Measurements from ENCODE around the gene RAP1GAP2. TPM values are rescaled to one million over a fixed set of nuclear protein-coding genes. Genes with fewer than 3 reads are reported as not detected.
"Not testable (repeated sequence)": the region's sequence is repeated elsewhere in the genome, so short reads cannot be mapped to it uniquely, and the experiment has no call there.

RAP1GAP2 gene
- total and polyA plus RNA-seq, 5 donors = 29.7 to 62.1 (median 43.7) TPM

DNA sequence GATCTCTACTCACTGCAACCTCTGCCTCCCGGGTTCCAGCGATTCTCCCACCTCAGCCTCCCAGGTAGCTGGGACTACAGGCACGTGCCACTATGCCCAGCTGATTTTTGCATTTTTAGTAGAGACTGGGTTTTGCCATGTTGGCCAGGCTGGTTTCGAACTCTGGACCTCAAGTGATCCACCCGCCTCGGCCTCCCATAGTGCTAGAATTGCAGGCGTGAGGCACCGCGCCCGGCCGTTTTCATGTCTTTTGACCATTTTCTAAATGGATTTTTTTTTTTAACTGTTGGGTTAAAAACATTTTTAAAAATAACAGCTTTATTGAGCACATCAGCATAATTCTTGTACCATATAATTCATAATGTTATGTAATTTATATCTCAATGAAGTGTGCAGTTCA, 193.2 kb downstream of the RAP1GAP2 start:
- H3K4me3 ChIP-seq (ENCODE audit: low read length); H3K27ac ChIP-seq (ENCODE audit: low read length); H3K27me3 ChIP-seq (ENCODE audit: control insufficient read depth, insufficient read depth); DNase-seq; intact Hi-C loops (cut with DNase I); H3K4me1 ChIP-seq (ENCODE audit: control insufficient read depth, insufficient read depth, low read length); ATAC-seq; H3K9me3 ChIP-seq (ENCODE audit: control insufficient read depth, low read length): not testable (repeated sequence)
- WGBS = 98% methylated on average over 11 of the region's 11 CpGs

- 97% methylated on average over 3 of the region's 3 CpGs for whole genome bisulfite sequencing
- no peak for DNase-seq
Measured at GRCh38 chr17:2989855-2990254, 193.6 kb downstream of the RAP1GAP2 start.

GRCh38 chr17:2990396-2990795, 194.2 kb downstream of the RAP1GAP2 start:
- Histone ChIP-seq H3K4me1 (ENCODE audit: control insufficient read depth, insufficient read depth, low read length) (no peaks in the 10 kb centered on the region), H3K9me3 (ENCODE audit: control insufficient read depth, low read length) (no peaks in the 10 kb centered on the region), H3K27ac (ENCODE audit: low read length) (no peak overlapping the region), H3K27me3 (ENCODE audit: control insufficient read depth, insufficient read depth) (no peaks in the 10 kb centered on the region), H3K4me3 (ENCODE audit: low read length) (no peak overlapping the region)
- no peak for ATAC-seq
- no peak for DNase-seq
- 86% methylated on average over 9 of the region's 9 CpGs for WGBS
- intact Hi-C loops (cut with DNase I) = no loop called here

More at GRCh38 chr17:2989855-2990254, 193.6 kb downstream of the RAP1GAP2 start:
- no peaks in the 10 kb centered on the region for H3K27me3 ChIP-seq (ENCODE audit: control insufficient read depth, insufficient read depth)
- no peak for ATAC-seq
- intact Hi-C loops (cut with DNase I) = no loop called here
- no peak overlapping the region for H3K4me3 ChIP-seq (ENCODE audit: low read length)
- no peak overlapping the region for H3K27ac ChIP-seq (ENCODE audit: low read length)
- no peaks in the 10 kb centered on the region for H3K9me3 ChIP-seq (ENCODE audit: control insufficient read depth, low read length)
- no peaks in the 10 kb centered on the region for H3K4me1 ChIP-seq (ENCODE audit: control insufficient read depth, insufficient read depth, low read length)

DNA sequence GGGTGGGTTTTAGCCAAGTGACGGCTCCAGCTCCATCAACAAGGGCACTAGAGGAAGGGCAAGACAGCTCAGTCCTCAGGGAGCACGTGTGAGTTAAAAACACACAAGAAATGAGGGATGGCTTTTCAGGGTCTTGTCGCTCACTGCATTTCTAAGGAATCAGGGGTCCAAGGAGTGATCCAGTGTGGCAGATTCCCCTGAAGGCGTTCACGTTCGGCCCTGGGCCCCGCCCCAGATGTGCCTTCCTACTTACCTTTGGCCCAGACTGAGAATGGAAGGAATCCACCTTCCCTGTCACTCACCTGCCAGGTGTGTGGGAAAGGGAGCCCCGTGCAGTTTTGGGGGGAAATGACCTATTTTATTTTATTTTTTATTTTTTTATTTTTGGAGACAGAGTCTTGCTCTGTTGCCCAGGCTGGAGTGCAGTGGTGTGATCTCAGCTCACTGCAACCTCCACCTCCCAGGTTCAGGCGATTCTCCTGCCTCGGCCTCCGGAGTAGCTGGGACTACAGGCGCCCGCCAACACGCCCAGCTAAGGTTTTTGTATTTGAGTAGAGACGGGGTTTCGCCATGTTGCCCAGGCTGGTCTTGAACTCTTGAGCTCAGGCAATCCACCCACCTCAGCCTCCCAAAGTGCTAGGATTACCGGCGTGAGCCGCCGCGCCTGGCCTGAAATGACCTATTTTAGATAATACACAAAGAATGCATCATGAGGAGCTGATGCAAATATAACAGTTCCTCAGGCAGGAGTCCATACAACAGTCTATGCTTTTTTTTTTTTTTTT, 195.3 kb downstream of the RAP1GAP2 start:
- H3K9me3 ChIP-seq (ENCODE audit: control insufficient read depth, low read length); H3K27ac ChIP-seq (ENCODE audit: low read length); H3K4me3 ChIP-seq (ENCODE audit: low read length); ATAC-seq; H3K27me3 ChIP-seq (ENCODE audit: control insufficient read depth, insufficient read depth); H3K4me1 ChIP-seq (ENCODE audit: control insufficient read depth, insufficient read depth, low read length); intact Hi-C loops (cut with DNase I); DNase-seq: not testable (repeated sequence)
- 95% methylated on average over 21 of the region's 21 CpGs for WGBS

- intact Hi-C loops (cut with DNase I) = no loop called here
- H3K9me3 ChIP-seq (ENCODE audit: control insufficient read depth, low read length) = no peaks in the 10 kb centered on the region
- no peak overlapping the region for H3K27ac ChIP-seq (ENCODE audit: low read length)
- no peak overlapping the region for H3K4me3 ChIP-seq (ENCODE audit: low read length)
- peaks cover 4% of the 10 kb centered on the region for H3K4me1 ChIP-seq (ENCODE audit: control insufficient read depth, insufficient read depth, low read length)
- ATAC-seq (no peak), DNase-seq (no peak)
- WGBS = 98% methylated on average over 6 of the region's 6 CpGs
- H3K27me3 ChIP-seq (ENCODE audit: control insufficient read depth, insufficient read depth) = no peaks in the 10 kb centered on the region
Measured at GRCh38 chr17:2994441-2994840, 198.2 kb downstream of the RAP1GAP2 start.

GRCh38 chr17:2995377-2995776, 199.1 kb downstream of the RAP1GAP2 start:
- Histone ChIP-seq H3K27ac (ENCODE audit: low read length) (no peak overlapping the region), H3K9me3 (ENCODE audit: control insufficient read depth, low read length) (no peaks in the 10 kb centered on the region), H3K4me3 (ENCODE audit: low read length) (no peak overlapping the region), H3K27me3 (ENCODE audit: control insufficient read depth, insufficient read depth) (no peaks in the 10 kb centered on the region), H3K4me1 (ENCODE audit: control insufficient read depth, insufficient read depth, low read length) (peaks cover 4% of the 10 kb centered on the region)
- DNase-seq = no peak
- intact Hi-C loops (cut with DNase I) = no loop called here
- WGBS = 81% methylated on average over 22 of the region's 22 CpGs
- ATAC-seq = no peak

DNA sequence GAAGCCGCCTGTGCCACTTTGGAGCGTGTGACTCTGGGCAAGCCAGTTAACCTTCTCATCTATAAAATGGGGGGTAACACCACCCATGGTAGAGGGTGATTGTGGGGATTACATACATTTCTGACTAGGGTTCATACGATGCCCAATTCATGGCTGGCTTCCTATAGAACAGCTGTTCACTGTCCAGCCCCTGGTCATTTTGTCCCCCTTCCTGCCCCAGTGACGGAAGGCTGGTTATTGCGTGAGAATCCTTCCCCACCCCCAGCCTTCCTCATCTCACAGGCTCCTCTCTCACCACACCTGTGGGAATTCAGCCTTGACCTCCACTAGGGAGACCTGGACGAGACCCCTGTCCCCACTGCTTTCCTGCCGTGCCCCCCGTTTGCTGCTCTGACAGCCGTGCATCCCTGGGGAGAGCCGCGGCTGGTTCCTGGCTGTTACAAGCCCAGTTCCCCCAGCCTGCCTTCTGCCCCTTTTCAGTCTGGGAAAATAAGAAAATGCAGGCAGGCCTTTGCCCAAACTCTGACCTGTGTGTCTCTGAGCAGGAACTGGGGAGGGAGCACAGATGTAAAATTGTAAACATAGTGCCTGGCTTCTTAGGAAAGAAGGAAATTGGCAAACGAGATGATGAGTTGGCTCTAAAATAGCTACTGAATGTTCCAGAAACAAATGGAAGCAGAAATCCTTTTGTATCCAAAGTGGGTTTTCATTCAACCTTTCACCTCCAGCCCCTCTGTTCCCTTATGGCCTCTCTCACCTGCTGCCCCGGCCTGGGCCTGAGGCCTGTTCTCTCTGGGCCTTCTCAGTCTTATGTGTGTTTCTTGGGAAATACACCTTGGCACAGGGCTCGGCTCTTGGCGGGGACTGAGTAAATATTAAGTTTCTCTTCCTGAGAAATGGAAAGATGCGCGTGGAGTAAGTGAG, 199.9 kb downstream of the RAP1GAP2 start:
- Histone ChIP-seq H3K4me3 (ENCODE audit: low read length) (no peak overlapping the region), H3K9me3 (ENCODE audit: control insufficient read depth, low read length) (no peaks in the 10 kb centered on the region), H3K4me1 (ENCODE audit: control insufficient read depth, insufficient read depth, low read length) (peaks cover 4% of the 10 kb centered on the region), H3K27ac (ENCODE audit: low read length) (no peak overlapping the region), H3K27me3 (ENCODE audit: control insufficient read depth, insufficient read depth) (no peaks in the 10 kb centered on the region)
- 67% methylated on average over 17 of the region's 17 CpGs for WGBS
- ATAC-seq = peak in 1 of 2 donors; percentile 46
- intact Hi-C loops (cut with DNase I) = no loop called here
- DNase-seq = peak in 1 of 3 donors; percentile 63

GRCh38 chr17:2996810-2997670, 200.8 kb downstream of the RAP1GAP2 start:
- Histone ChIP-seq H3K27ac (ENCODE audit: low read length) (no peak overlapping the region), H3K4me3 (ENCODE audit: low read length) (no peak overlapping the region), H3K27me3 (ENCODE audit: control insufficient read depth, insufficient read depth) (no peaks in the 10 kb centered on the region), H3K4me1 (ENCODE audit: control insufficient read depth, insufficient read depth, low read length) (peaks cover 4% of the 10 kb centered on the region), H3K9me3 (ENCODE audit: control insufficient read depth, low read length) (no peaks in the 10 kb centered on the region)
- no peak for DNase-seq
- intact Hi-C loops (cut with DNase I) = no loop called here
- no peak for ATAC-seq
- 95% methylated on average over 11 of the region's 11 CpGs for WGBS

GRCh38 chr17:2998469-2998901, 202.2 kb downstream of the RAP1GAP2 start:
- intact Hi-C loops (cut with DNase I); DNase-seq: not testable (repeated sequence)
- WGBS = 96% methylated on average over 9 of the region's 9 CpGs

GRCh38 chr17:3002538-3003295, 206.5 kb downstream of the RAP1GAP2 start:
- Histone ChIP-seq H3K27ac (ENCODE audit: low read length) (no peak overlapping the region), H3K27me3 (ENCODE audit: control insufficient read depth, insufficient read depth) (no peaks in the 10 kb centered on the region), H3K4me3 (ENCODE audit: low read length) (no peak overlapping the region), H3K4me1 (ENCODE audit: control insufficient read depth, insufficient read depth, low read length) (peaks cover 14% of the 10 kb centered on the region), H3K9me3 (ENCODE audit: control insufficient read depth, low read length) (no peaks in the 10 kb centered on the region)
- 69% methylated on average over 14 of the region's 14 CpGs for WGBS
- DNase-seq = no peak
- ATAC-seq = no peak
- intact Hi-C loops (cut with DNase I) = no loop called here

More at GRCh38 chr17:2998469-2998901, 202.2 kb downstream of the RAP1GAP2 start:
- H3K4me1 ChIP-seq (ENCODE audit: control insufficient read depth, insufficient read depth, low read length) = peaks cover 11% of the 10 kb centered on the region
- H3K27me3 ChIP-seq (ENCODE audit: control insufficient read depth, insufficient read depth); H3K9me3 ChIP-seq (ENCODE audit: control insufficient read depth, low read length); H3K27ac ChIP-seq (ENCODE audit: low read length); ATAC-seq; H3K4me3 ChIP-seq (ENCODE audit: low read length): not testable (repeated sequence)
